Measurements from ENCODE around the gene DOCK3. TPM values are rescaled to one million over a fixed set of nuclear protein-coding genes. Genes with fewer than 3 reads are reported as not detected.

The DOCK3 gene
- total and polyA plus RNA-seq, 2 of the 4 experiments (the other 2 are of a cell fraction) = under 0.01 to 0.12 TPM

GRCh38 chr3:50657407-50657806 is 17.3 kb upstream of the DOCK3 start:
- intact Hi-C loops (cut with micrococcal nuclease) = no loop called here
- H3K14ac ChIP-seq (replicated peaks; ENCODE audit: low read depth, low read length) = no peak overlapping the region
- no peak overlapping the region for H2AK9ac ChIP-seq (replicated peaks; ENCODE audit: low read depth, low read length, poor library complexity)
- H3K9me3 ChIP-seq (ENCODE audit: control insufficient read depth, insufficient read depth, low read length) = no peaks in the 10 kb centered on the region
- H2BK120ac ChIP-seq (ENCODE audit: low read depth, low read length) = no peak overlapping the region
- no peaks in the 10 kb centered on the region for H3K79me1 ChIP-seq (ENCODE audit: low read depth in 1 of 2, low read length in 2 of 2)
- H4K91ac ChIP-seq (ENCODE audit: insufficient read depth, low read depth, low read length) = no peak overlapping the region
- no TSS peak for BruUV-seq (replicated peaks)
- H3K4ac ChIP-seq (ENCODE audit: low read depth, low read length) = no peak overlapping the region
- H3K56ac ChIP-seq (ENCODE audit: extremely low read depth, insufficient read depth, low read length) = no peak overlapping the region
- dilution Hi-C loops (cut with HindIII; ENCODE audit: low sequenced_read_pairs, unreplicated experiment) = no loop called here
- H3K4me2 ChIP-seq (ENCODE audit: low read depth, low read length) = no peak overlapping the region
- ATAC-seq (ENCODE audit: low read depth) = no peak
- in situ Hi-C loops (cut with MboI; ENCODE audit: low sequenced_read_pairs) = no loop called here
- H2BK5ac ChIP-seq (ENCODE audit: low read depth, low read length, poor library complexity, severe bottlenecking) = no peak overlapping the region
- no peak overlapping the region for H3K23ac ChIP-seq (ENCODE audit: low read depth, low read length)
- TF ChIP-seq CHD1 (IDR thresholded peaks at IDR 0.05; ENCODE audit: low read depth, low read length) (no peak), MAFK (IDR thresholded peaks at IDR 0.05; ENCODE audit: low read depth, low read length) (no peak)
- ChIA-PET CTCF (no interaction called here), POLR2A (ENCODE audit: unreplicated experiment) (interaction anchor here (0.6 kb wide), 1 partner anchor 268 kb away, joined by 11 read pairs; no protein-coding TSS in a partner anchor)
- H4K20me1 ChIP-seq (ENCODE audit: insufficient read depth, low read length) = no peaks in the 10 kb centered on the region; the same call in 1 of the 2 replicates
- H2AFZ ChIP-seq (replicated peaks; ENCODE audit: low read length, poor library complexity) = no peak overlapping the region
- 90% methylated on average over 2 of the region's 5 CpGs; no CpG with 5 or more reads in 1 of the 2 experiments for WGBS, 2 experiments (ENCODE audit: extremely low coverage in 2 of 2, insufficient read length in 1 of 2)
- H2AK5ac ChIP-seq (ENCODE audit: low read depth, low read length) = no peak overlapping the region
- H2BK20ac ChIP-seq (ENCODE audit: low read depth, low read length) = no peak overlapping the region
- H3K4me1 ChIP-seq (ENCODE audit: control insufficient read depth, insufficient read depth, low read length) = no peaks in the 10 kb centered on the region
- no peaks in the 10 kb centered on the region for H3K36me3 ChIP-seq (ENCODE audit: control insufficient read depth, insufficient read depth, low read length)
- DNase-seq = no peak
- H3K4me3 ChIP-seq (ENCODE audit: insufficient read depth, low read depth, low read length) = no peak overlapping the region
- H4K5ac ChIP-seq (ENCODE audit: low read depth, low read length) = no peak overlapping the region
- H4K8ac ChIP-seq (ENCODE audit: low read depth in 2 of 2, low read length in 2 of 2) = no peak overlapping the region
- peaks cover 3% of the 10 kb centered on the region; the same call in 1 of the 2 replicates for H3K27me3 ChIP-seq (ENCODE audit: control insufficient read depth, insufficient read depth, low read length)
- no peak overlapping the region for H3K27ac ChIP-seq (ENCODE audit: insufficient read depth, low read length)
- no peaks in the 10 kb centered on the region for H3K9me1 ChIP-seq (ENCODE audit: insufficient read depth, low read length)
- H3K9ac ChIP-seq (ENCODE audit: low read depth, low read length) = no peak overlapping the region
- H2BK15ac ChIP-seq (ENCODE audit: low read depth, low read length) = no peak overlapping the region
- H3K18ac ChIP-seq (ENCODE audit: low read depth, low read length) = no peak overlapping the region

All from IMR-90 (cell line).